ENCODE data around the gene SNTG2.

The SNTG2 gene

GRCh38 chr2:989781-990467 is 39.3 kb downstream of the SNTG2 start:
- TF ChIP-seq, protein P1, sequence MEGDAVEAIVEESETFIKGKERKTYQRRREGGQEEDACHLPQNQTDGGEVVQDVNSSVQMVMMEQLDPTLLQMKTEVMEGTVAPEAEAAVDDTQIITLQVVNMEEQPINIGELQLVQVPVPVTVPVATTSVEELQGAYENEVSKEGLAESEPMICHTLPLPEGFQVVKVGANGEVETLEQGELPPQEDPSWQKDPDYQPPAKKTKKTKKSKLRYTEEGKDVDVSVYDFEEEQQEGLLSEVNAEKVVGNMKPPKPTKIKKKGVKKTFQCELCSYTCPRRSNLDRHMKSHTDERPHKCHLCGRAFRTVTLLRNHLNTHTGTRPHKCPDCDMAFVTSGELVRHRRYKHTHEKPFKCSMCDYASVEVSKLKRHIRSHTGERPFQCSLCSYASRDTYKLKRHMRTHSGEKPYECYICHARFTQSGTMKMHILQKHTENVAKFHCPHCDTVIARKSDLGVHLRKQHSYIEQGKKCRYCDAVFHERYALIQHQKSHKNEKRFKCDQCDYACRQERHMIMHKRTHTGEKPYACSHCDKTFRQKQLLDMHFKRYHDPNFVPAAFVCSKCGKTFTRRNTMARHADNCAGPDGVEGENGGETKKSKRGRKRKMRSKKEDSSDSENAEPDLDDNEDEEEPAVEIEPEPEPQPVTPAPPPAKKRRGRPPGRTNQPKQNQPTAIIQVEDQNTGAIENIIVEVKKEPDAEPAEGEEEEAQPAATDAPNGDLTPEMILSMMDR (IDR thresholded peaks at IDR 0.05; ENCODE audit: borderline replicate concordance, insufficient read depth, low read depth, low read length): no peak
- no peak overlapping the region for H3K4me3 ChIP-seq (ENCODE audit: low read depth, low read length)

GRCh38 chr2:990970-991369 is 40.3 kb downstream of the SNTG2 start:
- H3K4me3 ChIP-seq (ENCODE audit: low read depth, low read length): no peak overlapping the region
- TF ChIP-seq, protein P1 (IDR thresholded peaks at IDR 0.05; ENCODE audit: borderline replicate concordance, insufficient read depth, low read depth, low read length): no peak

- no peak overlapping the region for H3K4me3 ChIP-seq (ENCODE audit: low read depth, low read length)
- TF ChIP-seq, protein P1 (IDR thresholded peaks at IDR 0.05; ENCODE audit: borderline replicate concordance, insufficient read depth, low read depth, low read length): no peak
These were observed 51.7 kb downstream of the SNTG2 start for GRCh38 chr2:1002350-1002749.

DNA sequence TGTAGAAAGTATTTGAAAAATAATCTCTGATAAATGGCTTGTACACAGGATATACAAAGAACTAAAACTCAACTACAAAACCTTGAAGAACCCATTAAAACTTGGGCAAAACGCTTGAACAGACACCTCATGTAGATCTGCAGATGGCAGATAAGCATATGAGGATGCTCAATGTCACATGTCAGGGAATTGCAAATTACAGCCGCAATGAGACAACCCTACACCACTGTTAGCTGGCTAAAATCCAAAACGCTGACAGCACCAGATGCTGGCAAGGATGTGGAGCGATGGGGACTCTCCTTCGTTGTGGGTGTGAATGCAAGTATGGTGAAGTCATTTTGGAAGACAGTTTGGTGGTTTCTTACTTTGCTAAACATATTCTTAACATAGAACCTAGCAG is 53.7 kb downstream of the SNTG2 start:
- TF ChIP-seq, protein P1 (IDR thresholded peaks at IDR 0.05; ENCODE audit: borderline replicate concordance, insufficient read depth, low read depth, low read length): no peak
- no peak overlapping the region for H3K4me3 ChIP-seq (ENCODE audit: low read depth, low read length)

GRCh38 chr2:1010415-1010930 is 59.8 kb downstream of the SNTG2 start:
- TF ChIP-seq, protein P1 (IDR thresholded peaks at IDR 0.05; ENCODE audit: borderline replicate concordance, insufficient read depth, low read depth, low read length): no peak
- H3K4me3 ChIP-seq (ENCODE audit: low read depth, low read length): no peak overlapping the region

DNA sequence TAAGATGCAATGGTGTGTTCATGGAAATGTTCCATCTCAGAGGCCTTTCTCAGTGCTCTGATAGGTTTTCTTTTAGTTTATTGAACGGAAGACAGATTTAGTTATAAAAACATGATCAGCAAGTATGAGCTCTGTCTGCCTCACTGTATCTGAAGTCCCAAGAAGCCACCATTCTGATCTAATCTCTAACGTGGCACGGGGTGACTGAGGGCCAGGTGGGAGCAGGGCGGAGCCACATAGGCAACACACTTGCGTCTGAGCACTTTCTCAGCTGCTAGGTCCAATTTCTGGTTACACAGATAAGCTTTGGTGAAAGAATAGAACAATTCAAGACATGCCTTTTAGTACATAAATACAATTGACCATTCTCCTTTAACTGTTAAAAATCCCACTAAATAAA is 60.4 kb downstream of the SNTG2 start:
- TF ChIP-seq, protein P1 (IDR thresholded peaks at IDR 0.05; ENCODE audit: borderline replicate concordance, insufficient read depth, low read depth, low read length): no peak
- no peak overlapping the region for H3K4me3 ChIP-seq (ENCODE audit: low read depth, low read length)

DNA sequence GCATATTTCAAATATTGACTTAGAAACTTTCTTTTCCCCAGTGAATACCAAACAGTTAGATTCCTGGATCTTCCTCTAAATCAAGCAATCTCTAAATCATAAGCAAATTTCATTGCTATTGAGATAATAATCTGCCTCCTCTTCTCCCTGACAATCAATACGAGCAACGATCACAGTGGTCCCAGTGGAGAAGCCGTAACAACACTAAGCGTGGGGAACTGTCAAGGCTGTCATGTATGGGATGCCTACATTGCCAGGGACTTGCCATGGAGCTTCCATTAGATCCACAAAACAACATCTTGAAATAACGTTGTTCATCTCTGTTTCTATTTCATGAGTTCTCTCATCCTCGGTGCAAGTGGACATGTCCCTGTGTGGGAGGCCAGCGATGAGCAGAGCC is 61.3 kb downstream of the SNTG2 start:
- TF ChIP-seq, protein P1 (IDR thresholded peaks at IDR 0.05; ENCODE audit: borderline replicate concordance, insufficient read depth, low read depth, low read length): no peak
- no peak overlapping the region for H3K4me3 ChIP-seq (ENCODE audit: low read depth, low read length)
